DOHH2 (cell line): ENCODE measurements around the gene GINS2.

Experiments
- CTCF ChIP-seq: fragments of 200-600 bp; sonication (generic); IDR thresholded peaks from one replicate; pipeline ENCODE4 v1.5.1; 2014; ENCODE audit warnings: antibody characterized with exemption, mild to moderate bottlenecking, low read depth, low read length; ENCODE audit not compliant: poor library complexity, severe bottlenecking
- EZH2phosphoT487 ChIP-seq: fragments of 200-600 bp; sonication (generic); IDR thresholded peaks from 2 replicates; pipeline ENCODE4 v1.6.1; 2017; ENCODE audit warnings: borderline replicate concordance, mild to moderate bottlenecking, antibody characterized with exemption, low read length, moderate library complexity, mixed read lengths

GRCh38 chr16:85716022-85716679 is 27.4 kb upstream of the GINS2 start:
- no peak for TF ChIP-seq CTCF
- TF ChIP-seq EZH2phosphoT487: no peak
